HG02973 (cell line): Measurements from ENCODE around the gene TUBB.

Source experiments
- ATAC-seq: cut with Tn5 transposase; IDR thresholded peaks from one replicate; pipeline ENCODE4 v1.9.1; 2021; ENCODE audit warnings: moderate library complexity; ENCODE audit not compliant: unreplicated experiment

TUBB gene

GRCh38 chr6:30686908-30687658 is 33.1 kb upstream of the TUBB start:
- no peak for ATAC-seq

DNA sequence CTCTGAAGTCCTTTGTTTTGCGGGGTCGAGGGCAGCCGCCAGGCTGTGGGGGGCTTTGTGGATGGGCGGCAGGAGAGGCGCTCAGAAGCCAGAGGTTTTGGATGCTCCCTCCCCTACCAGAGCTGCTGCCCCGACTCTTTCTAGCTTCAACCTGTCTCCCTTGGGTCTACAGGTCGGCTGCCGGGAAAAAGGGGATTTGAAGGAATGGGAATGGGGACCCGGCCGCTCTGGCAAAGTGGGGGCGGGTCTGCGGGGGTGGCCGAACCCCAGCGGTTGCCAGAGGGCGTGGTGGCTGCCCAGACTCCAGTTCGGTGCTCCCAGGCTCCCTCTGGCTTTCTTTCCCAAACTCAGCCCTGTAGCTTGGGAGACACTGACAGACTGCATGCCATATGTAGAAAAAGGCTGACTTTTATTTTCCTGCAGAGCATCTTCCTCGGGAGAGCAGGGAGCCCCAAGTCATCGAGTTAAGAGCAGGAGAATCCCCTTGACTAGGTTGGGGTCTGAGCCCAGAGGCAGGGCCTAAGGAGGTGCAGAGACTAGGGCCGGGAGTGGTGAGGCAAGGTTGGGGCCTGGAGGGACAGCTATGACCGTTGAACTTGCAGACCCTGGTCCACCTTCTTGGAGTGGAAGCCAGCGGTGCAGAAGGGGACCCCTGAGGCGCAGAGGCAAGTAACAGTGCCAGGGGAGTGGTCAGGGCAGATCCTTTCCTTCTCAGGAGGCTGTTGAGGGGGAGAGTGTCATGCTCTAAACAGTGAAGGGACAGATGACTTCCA is 32.3 kb upstream of the TUBB start:
- ATAC-seq = no peak

GRCh38 chr6:30688569-30688968 is 31.6 kb upstream of the TUBB start:
- no peak for ATAC-seq

DNA sequence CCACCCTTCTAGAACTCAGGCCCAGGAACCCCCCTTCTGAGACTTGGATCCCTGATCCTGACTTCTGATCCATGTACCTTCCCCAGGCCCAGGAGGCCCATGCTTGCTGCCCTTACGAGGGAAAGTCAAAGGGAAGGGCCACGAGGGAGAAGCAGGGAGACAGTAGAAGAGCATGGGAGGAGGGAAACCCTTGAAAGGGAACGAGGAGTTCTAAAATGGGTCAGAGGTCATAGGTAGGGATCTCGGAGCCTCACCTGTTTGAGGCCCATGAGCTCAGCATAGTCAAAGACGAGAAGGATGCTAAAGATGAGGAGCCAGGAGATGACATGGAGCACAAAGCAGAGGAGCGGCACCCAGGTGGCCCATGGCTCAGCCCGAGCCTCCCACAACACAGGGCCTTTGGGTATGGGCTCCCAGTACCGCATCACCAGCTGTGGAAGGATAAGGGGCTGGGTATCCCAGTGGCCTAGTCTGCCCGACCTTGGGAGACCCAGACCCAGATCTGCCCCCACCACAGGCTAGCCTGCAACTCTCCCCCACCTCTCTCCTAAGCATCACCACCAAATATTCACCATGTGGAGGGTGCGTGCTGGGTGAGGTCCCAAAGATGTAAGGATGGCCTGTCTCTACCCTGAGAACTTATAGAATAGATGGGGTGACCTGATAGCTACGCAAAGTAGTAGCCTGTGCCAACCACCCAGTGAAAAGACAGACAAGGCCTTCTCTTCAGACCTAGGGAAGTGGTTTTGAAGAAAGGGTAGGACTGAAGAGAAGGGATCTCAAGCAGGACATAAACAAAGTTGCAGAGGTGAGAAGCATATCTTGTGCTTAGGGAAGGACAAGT is 30.9 kb upstream of the TUBB start:
- ATAC-seq = no peak

- ATAC-seq = no peak
Observed at GRCh38 chr6:30689985-30690384, 30.2 kb upstream of the TUBB start.

GRCh38 chr6:30690403-30691207 is 29.5 kb upstream of the TUBB start, which contains the start of gene NRM:
TSS of gene NRM (minus strand) at chr6:30690984. CDS start at chr6:30690974, 10 bp downstream.
- no peak for ATAC-seq

DNA sequence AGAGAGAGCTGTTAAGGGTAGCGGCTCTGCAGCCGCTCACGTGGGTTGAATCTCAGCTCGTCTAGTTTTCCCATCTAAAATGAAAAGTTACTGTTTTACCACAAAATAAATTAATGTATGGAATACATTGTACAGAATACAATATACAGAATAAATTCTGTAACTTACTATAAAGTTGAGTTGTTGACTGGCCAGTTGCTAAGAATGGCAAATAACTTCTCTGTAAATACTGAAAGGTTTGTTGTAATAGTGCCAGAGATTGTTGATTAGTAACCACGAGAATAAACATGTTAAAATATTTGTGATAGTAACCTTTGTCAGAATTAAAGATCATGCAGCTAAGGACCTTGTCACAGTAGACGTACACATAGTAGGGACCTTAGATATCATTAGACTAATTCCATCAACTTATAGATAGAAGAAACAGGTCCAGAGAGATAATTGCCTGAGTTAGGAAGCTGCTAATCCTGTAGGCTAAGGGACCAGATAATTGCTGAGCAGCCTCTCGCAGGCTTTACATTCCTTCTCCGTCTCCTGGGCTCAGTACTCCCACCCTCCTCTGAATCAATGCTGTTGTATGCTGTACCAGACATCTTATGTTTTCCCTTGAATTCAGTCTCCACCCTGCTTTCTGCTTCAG is 28.8 kb upstream of the TUBB start:
- ATAC-seq = no peak

GRCh38 chr6:30696432-30696831 is 23.7 kb upstream of the TUBB start:
- no peak for ATAC-seq

DNA sequence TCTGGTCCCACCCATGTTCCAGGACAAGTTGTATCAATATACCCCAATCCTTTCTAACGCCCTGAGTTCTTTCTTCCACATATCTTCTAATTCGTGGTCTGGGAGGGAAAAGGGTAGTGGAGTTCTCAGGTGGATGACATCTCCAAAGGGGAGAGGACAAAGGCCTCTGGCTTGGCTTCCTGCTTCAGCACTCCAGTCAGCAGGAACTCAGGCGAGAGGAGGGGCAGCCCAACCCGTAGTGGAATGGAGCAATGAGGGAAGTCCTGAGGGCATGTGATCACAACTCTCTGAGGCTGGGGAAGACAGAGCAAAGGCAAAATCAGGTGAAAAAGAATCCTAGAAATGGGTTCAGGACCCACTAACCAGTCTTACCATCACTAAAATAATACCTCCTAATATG is 19.8 kb upstream of the TUBB start:
- no peak for ATAC-seq

DNA sequence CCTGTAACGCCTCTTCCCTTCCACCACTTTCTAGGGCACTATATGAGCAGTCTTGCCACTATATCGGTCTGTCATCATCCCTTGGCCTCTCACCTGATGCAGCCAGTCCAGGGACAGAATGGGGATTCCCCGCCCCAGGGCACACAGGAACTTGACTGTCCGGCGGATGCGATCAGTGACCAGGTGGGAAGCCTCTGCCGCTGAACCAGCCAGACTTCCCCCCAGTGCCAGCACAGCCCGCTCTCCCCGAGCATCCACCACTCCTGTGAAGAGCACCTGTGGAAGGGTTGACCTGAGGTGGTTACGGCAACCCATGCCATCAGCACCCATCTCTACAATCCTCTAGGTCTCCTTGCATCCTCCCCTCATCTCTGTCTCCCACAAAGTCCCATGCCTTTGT is 17.1 kb upstream of the TUBB start:
- ATAC-seq = no peak

DNA sequence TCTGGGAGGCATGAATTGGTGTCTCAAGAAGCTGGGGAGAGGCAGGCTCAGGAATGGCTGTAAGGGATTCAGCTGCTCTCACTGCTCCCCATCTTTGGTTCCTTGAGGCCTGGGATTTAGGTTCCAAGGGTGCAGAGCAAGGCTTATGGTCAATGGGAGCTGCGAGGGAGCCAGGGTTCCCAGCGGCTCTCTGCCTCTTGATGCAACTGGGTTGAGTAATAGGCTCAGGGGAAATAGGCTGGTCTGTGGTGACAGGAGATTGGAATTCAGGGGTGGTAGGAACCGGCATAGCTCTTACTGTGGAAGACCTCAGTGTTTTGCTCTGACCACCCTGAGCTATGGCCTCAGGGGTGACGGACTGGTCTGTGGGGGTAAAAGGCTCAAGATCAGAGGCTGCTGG is 16.3 kb upstream of the TUBB start:
- ATAC-seq = no peak

DNA sequence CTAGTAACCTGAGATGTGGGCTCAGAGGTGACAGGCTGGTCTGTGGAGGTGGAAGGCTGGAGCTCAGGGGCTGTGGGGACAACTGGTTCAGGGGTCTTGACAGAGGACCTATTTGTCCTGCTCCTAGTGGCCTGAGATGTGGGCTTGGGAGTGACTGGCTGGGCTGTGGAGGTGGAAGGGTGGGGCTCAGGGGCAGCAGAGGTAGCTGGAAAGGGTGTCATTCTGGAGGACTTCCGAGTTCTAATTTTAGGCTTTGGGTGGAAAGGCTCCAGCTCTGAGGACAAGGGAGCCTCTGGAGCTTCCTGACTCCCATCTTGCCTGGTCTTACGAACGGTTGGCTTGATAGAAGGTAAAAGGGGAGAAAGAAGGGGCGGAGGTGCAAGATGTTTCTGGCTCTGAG is 14.5 kb upstream of the TUBB start:
- ATAC-seq = no peak

- ATAC-seq = no peak
Observed at GRCh38 chr6:30707281-30707850, 12.8 kb upstream of the TUBB start.

- ATAC-seq = no peak
Observed at GRCh38 chr6:30709101-30709868, 10.9 kb upstream of the TUBB start.

- no peak for ATAC-seq
Observed at GRCh38 chr6:30711758-30712380, 8.3 kb upstream of the TUBB start.

DNA sequence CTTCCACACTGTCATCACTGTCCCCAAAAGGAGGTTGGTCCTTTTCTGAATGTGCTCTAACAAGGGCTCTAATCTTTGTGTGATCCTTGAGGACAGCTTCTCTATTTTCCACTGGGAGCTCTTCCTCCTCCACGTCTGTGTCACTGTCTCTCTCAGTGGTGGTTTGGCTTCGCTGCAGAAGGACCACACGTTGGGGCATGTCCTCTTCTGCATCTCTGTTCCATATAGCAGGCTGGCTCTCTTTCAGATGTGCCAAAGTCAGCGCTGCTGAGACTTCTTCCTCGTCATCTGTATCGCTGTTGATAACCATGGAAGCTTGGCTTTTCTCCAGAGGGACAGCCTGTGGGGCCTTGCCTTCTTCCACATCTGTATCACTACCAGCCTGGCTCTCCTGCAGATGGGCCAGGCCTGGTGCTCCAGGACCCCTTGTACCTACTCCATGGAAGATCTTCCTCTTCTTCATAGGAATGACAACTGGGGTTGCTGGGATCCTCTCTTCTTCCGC is 7.7 kb upstream of the TUBB start:
- no peak for ATAC-seq

GRCh38 chr6:30714263-30714662 is 5.9 kb upstream of the TUBB start:
- no peak for ATAC-seq

DNA sequence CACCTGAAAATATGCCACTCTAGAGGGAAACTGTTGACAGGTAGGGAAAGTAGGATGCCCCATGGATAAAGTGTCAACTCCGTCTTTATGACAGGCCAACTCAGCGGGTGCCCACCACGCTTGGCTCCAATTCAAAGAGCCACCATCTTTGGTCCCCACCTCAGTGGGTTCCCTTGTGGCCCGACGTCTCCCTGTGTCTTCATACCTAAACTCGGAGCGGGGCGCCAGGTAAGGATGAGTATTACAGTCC is 3.3 kb upstream of the TUBB start:
- ATAC-seq = no peak
